Activated naive CD8-positive, alpha-beta T cell treated with anti-CD3 and anti-CD28 coated beads, Interleukin-2, amount 10 ng/mL, durations not matched to agents 7 days and 5 days (primary cell): ENCODE measurements around the gene EGFR. TPM values are rescaled to one million over a fixed set of nuclear protein-coding genes. Genes with fewer than 3 reads are reported as not detected.

Experiments
- ATAC-seq: fragments of 150-1000 bp; cut with Tn5 transposase; one replicate; pipeline ENCODE4 v1.10.0; 2021; ENCODE audit warnings: low read depth, moderate library complexity
- POLR2A ChIA-PET: fragments of 350-600 bp; sonication (Branson Sonifier 250); formaldehyde crosslinking; loops from one replicate; lab custom pipeline; 2021; ENCODE audit warnings: antibody characterized with exemption; lab: Charles Lee
- DNase-seq: peaks from one replicate; pipeline ENCODE4 v3.0.0; 2021
- H3K27ac Mint-ChIP-seq: one replicate; pipeline ENCODE4 v1.8.0; 2022; ENCODE audit warnings: mild to moderate bottlenecking, mixed read lengths
- H3K27me3 Mint-ChIP-seq: one replicate; pipeline ENCODE4 v1.8.0; 2022; ENCODE audit warnings: mild to moderate bottlenecking, moderate library complexity, mixed read lengths
- H3K36me3 Mint-ChIP-seq: one replicate; pipeline ENCODE4 v1.8.0; 2021; ENCODE audit warnings: mild to moderate bottlenecking, mixed read lengths
- H3K4me1 Mint-ChIP-seq: one replicate; pipeline ENCODE4 v1.8.0; 2021; ENCODE audit warnings: mixed read lengths
- H3K4me3 Mint-ChIP-seq: one replicate; pipeline ENCODE4 v1.8.0; 2022; ENCODE audit warnings: mild to moderate bottlenecking, moderate library complexity, mixed read lengths
- H3K9me3 Mint-ChIP-seq: one replicate; pipeline ENCODE4 v1.8.0; 2021; ENCODE audit warnings: mixed read lengths
- total RNA-seq, 2 experiments: library from RNA; stranded (reverse); gene quantifications; one replicate each; pipeline ENCODE4 v1.2.3, GENCODE V29; 2021

Gene EGFR
- total RNA-seq, 2 experiments from 2014 or later, result not detected

DNA sequence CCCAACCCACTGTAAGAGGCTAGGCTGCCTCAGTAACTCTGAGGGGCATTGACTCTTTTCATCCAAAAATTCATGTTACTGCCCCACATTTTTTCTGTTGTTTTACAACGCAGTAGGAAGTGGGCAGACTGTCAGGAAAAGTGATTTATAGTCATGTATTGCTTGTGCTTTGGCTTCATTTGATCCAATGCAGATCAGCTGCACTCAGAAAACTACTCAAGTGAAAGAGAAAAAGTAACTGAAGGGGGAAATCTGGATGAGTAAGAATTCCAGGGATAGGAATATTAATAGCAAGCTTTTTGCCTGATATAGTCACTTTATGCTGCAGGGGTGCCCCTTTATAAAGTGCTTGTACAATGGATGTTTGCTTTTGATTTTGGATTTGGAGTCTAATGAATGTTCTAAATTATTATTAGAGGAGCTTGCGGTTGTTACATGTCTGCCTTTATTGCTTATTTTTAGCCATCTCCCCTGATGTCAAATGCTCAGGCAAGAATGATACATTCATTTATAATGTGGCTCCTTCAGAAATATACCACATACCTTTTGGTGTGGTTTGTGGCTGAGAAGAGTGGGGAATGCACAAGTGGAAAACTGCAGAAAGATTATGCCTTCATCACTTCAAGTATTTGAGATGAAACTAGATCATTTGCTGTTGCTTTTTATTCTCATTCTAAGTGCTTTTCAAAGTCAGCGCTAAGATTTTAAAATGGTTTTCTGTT, 86.1 kb downstream of the EGFR start:
- no peak for DNase-seq
- Mint-ChIP-seq H3K9me3 (no peaks in the 10 kb centered on the region), H3K36me3 (no peaks in the 10 kb centered on the region), H3K27ac (no peak overlapping the region), H3K27me3 (peaks cover 10% of the 10 kb centered on the region), H3K4me1 (no peaks in the 10 kb centered on the region), H3K4me3 (no peak overlapping the region)
- no peak for ATAC-seq
- POLR2A ChIA-PET, result no interaction called here

DNA sequence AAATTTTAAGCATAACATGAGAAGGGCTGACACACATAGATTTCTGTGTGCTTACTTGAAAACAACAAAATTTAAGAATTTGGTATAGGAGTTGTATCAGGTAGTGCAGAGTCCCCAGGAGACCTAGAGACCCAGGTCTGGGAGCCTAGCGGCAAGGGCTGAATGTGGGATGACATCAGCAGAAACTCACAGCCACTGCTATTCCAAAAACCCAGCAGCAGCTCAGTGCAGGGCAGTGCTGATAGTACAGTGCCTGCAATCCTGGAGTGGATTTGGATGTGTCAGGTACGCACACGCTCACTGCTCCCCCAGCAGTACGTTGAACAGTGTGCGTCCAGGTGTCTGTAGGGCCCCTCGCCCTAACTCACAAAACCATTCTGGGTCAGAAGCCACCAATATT, 87.1 kb downstream of the EGFR start:
- no peak overlapping the region for H3K4me3 Mint-ChIP-seq
- H3K27me3 Mint-ChIP-seq, result peaks cover 10% of the 10 kb centered on the region
- POLR2A ChIA-PET, result no interaction called here
- no peak for ATAC-seq
- no peak for DNase-seq
- no peaks in the 10 kb centered on the region for H3K9me3 Mint-ChIP-seq
- H3K4me1 Mint-ChIP-seq, result no peaks in the 10 kb centered on the region
- H3K27ac Mint-ChIP-seq, result no peak overlapping the region
- no peaks in the 10 kb centered on the region for H3K36me3 Mint-ChIP-seq

GRCh38 chr7:55107946-55108345, 89.1 kb downstream of the EGFR start:
- no peak for DNase-seq
- ATAC-seq, result no peak
- Mint-ChIP-seq H3K27me3 (peaks cover 10% of the 10 kb centered on the region), H3K27ac (no peak overlapping the region), H3K36me3 (no peaks in the 10 kb centered on the region), H3K9me3 (no peaks in the 10 kb centered on the region), H3K4me3 (no peak overlapping the region), H3K4me1 (no peaks in the 10 kb centered on the region)
- POLR2A ChIA-PET, result no interaction called here

DNA sequence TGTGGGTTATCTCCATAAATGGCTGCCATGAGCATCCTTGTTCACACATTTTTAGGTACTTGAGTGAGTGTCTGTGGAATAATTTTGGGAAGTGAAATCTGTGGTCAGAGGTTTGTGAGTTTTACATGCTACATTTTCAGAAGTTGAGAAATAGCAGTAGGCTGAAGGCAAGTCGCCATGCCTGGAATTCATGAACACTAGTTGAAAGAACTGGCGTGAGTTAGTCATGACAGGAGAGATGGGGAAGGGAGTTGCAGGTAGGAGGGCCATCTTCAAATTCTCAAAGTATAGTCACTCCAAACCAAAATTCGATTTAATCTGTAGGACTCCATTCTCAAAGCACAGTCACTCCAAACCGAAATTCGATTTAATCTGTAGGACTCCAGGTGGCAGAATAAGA, 89.6 kb downstream of the EGFR start:
- ATAC-seq (no peak), DNase-seq (no peak)
- H3K4me1 Mint-ChIP-seq, result no peaks in the 10 kb centered on the region
- H3K4me3 Mint-ChIP-seq, result no peak overlapping the region
- POLR2A ChIA-PET, result no interaction called here
- H3K27ac Mint-ChIP-seq, result no peak overlapping the region
- H3K27me3 Mint-ChIP-seq, result peaks cover 5% of the 10 kb centered on the region
- H3K36me3 Mint-ChIP-seq, result no peaks in the 10 kb centered on the region
- no peaks in the 10 kb centered on the region for H3K9me3 Mint-ChIP-seq

- Mint-ChIP-seq H3K4me1 (no peaks in the 10 kb centered on the region), H3K27ac (no peak overlapping the region), H3K4me3 (no peak overlapping the region), H3K36me3 (no peaks in the 10 kb centered on the region), H3K27me3 (peaks cover 5% of the 10 kb centered on the region), H3K9me3 (no peaks in the 10 kb centered on the region)
- POLR2A ChIA-PET, result no interaction called here
- no peak for ATAC-seq
- DNase-seq, result no peak
Observed at GRCh38 chr7:55108818-55109217, 90.0 kb downstream of the EGFR start.

DNA sequence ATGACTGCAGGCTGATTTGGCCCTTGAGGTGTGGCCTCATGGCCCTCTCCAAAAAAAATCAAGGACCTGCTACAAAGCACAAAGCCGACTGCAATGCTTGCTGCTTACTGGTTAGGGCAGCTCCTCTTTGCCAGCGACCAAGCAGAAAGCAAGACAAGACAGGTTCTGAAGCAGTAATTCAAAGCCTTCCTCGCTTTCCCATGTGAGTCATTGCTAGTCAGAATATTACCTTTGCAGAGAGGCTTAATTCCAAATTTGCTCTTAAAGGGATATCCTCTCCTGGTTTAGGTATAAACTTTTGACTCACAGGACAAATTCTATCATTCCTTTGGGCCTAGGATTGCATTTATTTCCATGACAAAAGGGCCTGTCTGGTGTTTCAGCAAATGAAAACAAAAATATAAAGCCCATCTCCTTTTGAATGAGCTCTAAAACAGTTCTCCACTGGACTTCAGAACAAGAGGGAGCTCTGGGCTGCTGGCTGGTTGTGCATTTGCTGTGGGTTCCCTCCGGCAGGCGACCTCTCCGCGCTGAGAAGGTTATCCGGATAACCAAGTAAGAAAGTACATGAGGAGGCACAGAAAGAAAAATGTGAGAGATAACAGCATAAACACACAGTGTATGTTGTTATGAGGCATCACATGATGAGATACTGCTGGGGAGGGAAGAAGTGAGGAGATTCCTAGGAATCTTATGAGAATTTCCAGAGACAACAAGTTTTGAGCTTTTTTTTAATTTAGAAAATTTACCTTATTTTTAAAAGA, 90.8 kb downstream of the EGFR start:
- H3K9me3 Mint-ChIP-seq, result no peaks in the 10 kb centered on the region
- peaks cover 5% of the 10 kb centered on the region for H3K27me3 Mint-ChIP-seq
- no peak overlapping the region for H3K27ac Mint-ChIP-seq
- no peaks in the 10 kb centered on the region for H3K4me1 Mint-ChIP-seq
- H3K36me3 Mint-ChIP-seq, result no peaks in the 10 kb centered on the region
- POLR2A ChIA-PET, result no interaction called here
- no peak for ATAC-seq
- no peak overlapping the region for H3K4me3 Mint-ChIP-seq
- no peak for DNase-seq

GRCh38 chr7:55110282-55110992, 91.6 kb downstream of the EGFR start:
- no peaks in the 10 kb centered on the region for H3K36me3 Mint-ChIP-seq

GRCh38 chr7:55110993-55111361, 92.2 kb downstream of the EGFR start:
- POLR2A ChIA-PET, result no interaction called here
- no peaks in the 10 kb centered on the region for H3K36me3 Mint-ChIP-seq
- no peaks in the 10 kb centered on the region for H3K4me1 Mint-ChIP-seq
- DNase-seq (no peak), ATAC-seq (no peak)
- no peak overlapping the region for H3K27ac Mint-ChIP-seq
- no peaks in the 10 kb centered on the region for H3K9me3 Mint-ChIP-seq
- peaks cover 5% of the 10 kb centered on the region for H3K27me3 Mint-ChIP-seq
- no peak overlapping the region for H3K4me3 Mint-ChIP-seq

More at GRCh38 chr7:55110282-55110992, 91.6 kb downstream of the EGFR start:
- POLR2A ChIA-PET, result no interaction called here
- ATAC-seq (no peak), DNase-seq (no peak)
- Mint-ChIP-seq H3K27me3 (peaks cover 5% of the 10 kb centered on the region), H3K9me3 (no peaks in the 10 kb centered on the region), H3K4me3 (no peak overlapping the region), H3K27ac (no peak overlapping the region), H3K4me1 (no peaks in the 10 kb centered on the region)

DNA sequence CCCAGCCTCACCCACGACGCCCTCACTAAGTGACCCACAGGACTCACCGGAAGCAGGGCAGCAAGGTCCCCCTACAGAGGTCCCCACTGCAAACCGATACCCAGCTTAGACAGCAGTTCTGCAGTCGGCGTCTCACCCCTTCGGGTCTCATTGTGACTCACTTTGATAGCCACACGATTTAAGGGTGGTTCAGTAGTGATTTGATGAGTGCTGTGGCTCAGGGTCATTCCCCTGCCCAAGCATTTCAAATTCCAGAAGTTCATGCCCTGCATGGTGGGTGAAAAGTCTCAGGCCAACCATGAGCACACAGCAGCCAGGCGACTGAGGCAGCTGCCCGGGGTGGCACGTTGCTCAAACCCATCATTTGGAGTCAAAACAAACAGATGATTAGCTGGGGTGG, 93.2 kb downstream of the EGFR start:
- ATAC-seq, result no peak
- POLR2A ChIA-PET, result no interaction called here

DNA sequence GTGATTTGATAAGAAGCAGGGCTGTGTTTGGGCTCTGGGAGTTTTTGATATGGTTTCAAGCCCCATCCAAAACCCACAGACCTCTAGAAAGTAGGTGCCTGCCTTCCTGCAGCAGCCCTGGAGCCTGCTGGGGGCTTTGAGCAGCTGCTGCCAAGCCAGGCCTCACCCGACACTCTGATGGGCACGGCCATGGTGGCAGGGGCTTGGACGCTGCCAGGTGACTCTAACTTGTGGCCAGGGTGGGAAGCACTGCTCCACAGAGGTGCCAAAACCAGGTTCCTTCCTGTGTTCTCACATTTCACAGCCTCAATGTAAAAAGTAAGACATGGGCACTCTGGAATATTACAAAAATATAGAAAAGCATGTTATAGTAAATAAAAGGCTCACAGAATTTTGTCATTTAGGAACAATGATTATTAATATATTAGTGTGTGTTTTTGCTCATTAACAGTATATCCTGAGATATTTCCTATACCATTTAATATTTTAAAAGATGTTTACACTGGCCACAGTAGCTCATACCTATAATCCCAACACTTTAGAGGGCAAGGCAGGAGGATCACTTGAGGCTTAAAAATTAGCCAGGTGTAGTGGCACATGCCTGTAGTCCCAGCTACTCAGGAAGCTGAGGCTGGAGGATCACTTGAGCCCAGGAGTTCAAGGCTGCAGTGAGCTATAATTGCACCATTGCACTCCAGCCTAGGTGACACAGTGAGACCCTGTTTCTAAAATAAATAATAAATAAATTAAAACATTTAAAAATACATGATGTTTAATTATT, 95.1 kb downstream of the EGFR start:
- no peak overlapping the region for H3K4me3 Mint-ChIP-seq
- no peak for DNase-seq
- ATAC-seq, result no peak
- no peaks in the 10 kb centered on the region for H3K4me1 Mint-ChIP-seq
- POLR2A ChIA-PET, result no interaction called here
- no peak overlapping the region for H3K27ac Mint-ChIP-seq
- no peaks in the 10 kb centered on the region for H3K9me3 Mint-ChIP-seq
- H3K36me3 Mint-ChIP-seq, result no peaks in the 10 kb centered on the region
- no peaks in the 10 kb centered on the region for H3K27me3 Mint-ChIP-seq

More for the DNA sequence above, 93.2 kb downstream of the EGFR start:
- Mint-ChIP-seq H3K36me3 (no peaks in the 10 kb centered on the region), H3K9me3 (no peaks in the 10 kb centered on the region), H3K27ac (no peak overlapping the region), H3K4me1 (no peaks in the 10 kb centered on the region), H3K4me3 (no peak overlapping the region), H3K27me3 (peaks cover 4% of the 10 kb centered on the region)
- no peak for DNase-seq

DNA sequence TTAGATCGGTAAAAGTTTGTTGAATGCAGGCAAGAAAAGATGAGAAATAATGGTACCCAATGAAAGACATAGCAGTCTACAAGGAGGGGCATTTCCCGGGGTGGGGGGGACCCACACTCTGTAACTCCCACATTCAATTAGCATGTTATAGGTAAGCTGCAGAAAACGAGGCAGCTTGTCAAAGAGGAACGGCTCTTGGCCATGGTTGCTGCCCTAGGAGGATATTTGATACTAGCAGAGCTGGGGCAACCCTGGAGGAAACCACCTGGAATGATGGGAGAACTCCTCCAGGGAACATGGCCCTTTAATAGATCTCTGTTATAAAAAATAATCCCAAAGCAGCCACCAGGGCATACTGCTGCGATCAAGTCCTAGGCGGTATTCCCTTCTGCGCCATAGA, 98.5 kb downstream of the EGFR start:
- H3K27ac Mint-ChIP-seq, result no peak overlapping the region
- POLR2A ChIA-PET, result no interaction called here
- DNase-seq, result no peak
- no peaks in the 10 kb centered on the region for H3K36me3 Mint-ChIP-seq
- peaks cover 2% of the 10 kb centered on the region for H3K27me3 Mint-ChIP-seq
- H3K4me3 Mint-ChIP-seq, result no peak overlapping the region
- H3K4me1 Mint-ChIP-seq, result no peaks in the 10 kb centered on the region
- no peaks in the 10 kb centered on the region for H3K9me3 Mint-ChIP-seq
- ATAC-seq, result no peak

DNA sequence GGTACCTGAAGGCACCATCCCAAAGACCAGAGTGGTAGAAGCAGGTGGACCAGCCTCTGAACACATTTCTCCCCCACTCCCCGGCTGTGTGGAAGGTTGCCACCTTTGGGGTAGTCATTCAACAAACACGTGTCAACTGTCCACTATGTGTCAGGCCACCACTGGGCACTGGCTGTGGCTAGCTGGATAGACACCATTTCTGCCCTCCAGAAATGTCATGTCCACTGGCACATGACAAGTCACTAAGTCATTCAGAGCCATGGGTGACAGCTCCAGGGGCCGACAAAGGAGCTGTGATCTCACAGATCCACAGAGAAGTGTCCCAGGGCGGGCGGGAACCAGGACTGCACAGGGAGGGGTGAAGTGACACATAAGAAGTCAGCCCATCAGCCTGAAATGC, 99.6 kb downstream of the EGFR start:
- Mint-ChIP-seq H3K9me3 (no peaks in the 10 kb centered on the region), H3K36me3 (no peaks in the 10 kb centered on the region), H3K4me1 (no peaks in the 10 kb centered on the region), H3K27ac (no peak overlapping the region), H3K27me3 (peaks cover 2% of the 10 kb centered on the region), H3K4me3 (no peak overlapping the region)
- DNase-seq, result no peak
- no peak for ATAC-seq
- POLR2A ChIA-PET, result no interaction called here

DNA sequence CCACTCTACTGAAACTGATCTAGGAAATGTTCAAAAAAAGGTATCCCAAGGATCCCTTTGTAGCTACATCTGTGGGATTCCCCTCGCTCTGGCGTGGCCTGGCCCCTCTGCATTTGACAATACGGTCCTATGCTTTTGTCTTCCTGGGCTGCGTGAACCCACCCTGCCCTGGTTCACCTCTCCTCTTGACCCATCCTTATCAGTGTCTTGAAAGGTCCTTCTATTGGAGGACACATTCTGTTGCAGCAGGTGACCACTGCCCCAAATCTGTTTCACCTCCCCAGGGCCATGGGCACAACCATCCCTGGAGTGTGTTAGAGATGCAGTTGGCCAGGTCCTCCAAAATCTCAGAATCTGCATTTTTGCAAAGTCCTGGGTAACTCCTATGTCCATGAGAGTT, 100.8 kb downstream of the EGFR start:
- POLR2A ChIA-PET, result no interaction called here
- Mint-ChIP-seq H3K36me3 (no peaks in the 10 kb centered on the region), H3K27ac (no peak overlapping the region)

More for the DNA sequence above, 100.8 kb downstream of the EGFR start:
- Mint-ChIP-seq H3K9me3 (no peaks in the 10 kb centered on the region), H3K27me3 (peaks cover 2% of the 10 kb centered on the region), H3K4me1 (no peaks in the 10 kb centered on the region), H3K4me3 (no peak overlapping the region)
- ATAC-seq, result no peak
- no peak for DNase-seq
